ENCODE data around the gene DSEL. TPM values are rescaled to one million over a fixed set of nuclear protein-coding genes. Genes with fewer than 3 reads are reported as not detected.

DSEL gene
- polyA plus RNA-seq, 3 donors, result 19.7 to 24.2 (median 23.2) TPM

- no peak for DNase-seq (ENCODE audit: low read depth in 3 of 3, low spot score in 2 of 3)
These were observed 11.8 kb downstream of the DSEL start for GRCh38 chr18:67504739-67505138.

GRCh38 chr18:67500522-67501205 is 15.9 kb downstream of the DSEL start:
- no peak for DNase-seq (ENCODE audit: low read depth in 3 of 3, low spot score in 2 of 3)

- no peak for DNase-seq (ENCODE audit: low read depth in 3 of 3, low spot score in 2 of 3)
These were observed 20.1 kb downstream of the DSEL start for GRCh38 chr18:67496469-67496868.

- DNase-seq (ENCODE audit: low read depth in 3 of 3, low spot score in 2 of 3), result no peak
These were observed 30.0 kb downstream of the DSEL start for GRCh38 chr18:67486534-67486933.

DNA sequence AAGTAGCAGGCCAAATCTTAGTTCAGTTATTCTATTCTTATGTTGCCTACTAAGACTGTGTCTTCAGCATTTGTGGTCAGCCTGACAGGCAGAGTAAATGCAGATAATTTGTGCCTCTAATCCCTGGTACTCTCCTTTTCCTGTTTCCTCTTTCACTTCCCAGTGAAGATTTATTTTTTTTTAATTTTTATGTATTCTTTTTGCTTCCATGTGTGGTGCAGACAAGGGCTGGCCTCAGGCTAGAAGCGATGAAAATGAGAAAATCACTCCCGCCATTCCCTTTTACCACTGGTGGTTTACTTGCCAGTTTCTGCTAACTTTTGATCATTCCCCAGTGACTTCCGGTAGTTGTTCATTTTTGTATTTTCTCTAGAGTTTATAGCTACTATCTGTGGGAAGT is 30.9 kb downstream of the DSEL start:
- no peak for DNase-seq (ENCODE audit: low read depth in 3 of 3, low spot score in 2 of 3)

DNA sequence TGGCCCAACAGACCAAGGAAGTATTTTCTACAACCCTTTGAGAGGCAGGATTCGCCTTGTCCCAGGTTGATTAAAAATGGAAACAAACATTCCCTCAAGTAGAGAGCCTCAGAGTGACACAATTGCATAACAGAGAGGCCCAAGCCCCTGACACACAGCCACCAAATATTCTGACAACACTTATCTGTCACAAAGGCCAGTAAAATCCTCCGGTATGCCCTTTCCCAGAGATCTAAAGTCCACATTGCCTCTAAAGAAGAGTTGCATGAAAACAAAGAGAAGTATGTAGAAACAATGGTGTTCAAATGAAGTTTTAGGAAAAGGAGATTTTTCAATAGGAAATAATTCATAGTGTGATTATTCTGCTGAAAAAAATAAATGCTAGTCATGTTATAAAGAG is 32.1 kb downstream of the DSEL start:
- DNase-seq (ENCODE audit: low read depth in 3 of 3, low spot score in 2 of 3), result no peak

DNA sequence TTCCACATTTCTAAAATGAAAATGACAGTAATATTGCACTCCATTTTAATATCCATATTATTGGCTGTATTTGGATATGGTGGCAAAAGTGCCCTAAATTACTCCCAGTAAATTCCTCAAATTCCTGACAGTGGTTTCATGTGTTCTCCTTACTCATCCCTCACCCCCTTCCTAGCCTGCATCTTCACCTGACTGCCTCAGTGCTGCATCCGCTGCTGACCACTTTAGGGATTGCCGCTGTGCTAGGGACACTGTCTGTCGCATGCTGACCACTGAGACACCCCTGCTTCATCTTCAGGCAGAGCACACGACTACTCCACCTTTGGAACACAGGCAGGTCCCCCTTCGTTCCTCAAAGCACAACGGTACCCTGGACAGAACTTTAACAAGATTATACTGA is 32.6 kb downstream of the DSEL start:
- DNase-seq (ENCODE audit: low read depth in 3 of 3, low spot score in 2 of 3), result no peak

DNA sequence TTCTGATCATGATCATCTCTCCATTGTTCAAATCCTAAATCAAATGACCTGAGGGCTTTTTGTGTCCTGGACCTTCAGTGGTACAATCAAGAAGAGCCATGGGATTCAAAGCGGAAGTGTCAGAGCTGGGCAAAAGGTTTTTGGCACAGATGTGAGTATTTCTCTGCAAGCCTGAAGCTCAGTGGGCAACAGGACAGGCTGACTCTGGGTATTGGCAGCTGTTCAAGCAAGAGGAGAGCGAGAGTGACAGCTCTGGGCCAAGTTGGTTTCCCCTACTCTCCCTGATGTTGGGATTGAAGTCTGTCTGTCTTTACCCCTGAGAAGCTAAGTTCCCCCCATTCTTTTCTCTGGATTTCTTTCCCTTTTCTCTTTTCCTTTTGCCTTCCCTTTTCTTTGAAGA is 33.3 kb downstream of the DSEL start:
- DNase-seq (ENCODE audit: low read depth in 3 of 3, low spot score in 2 of 3), result no peak

DNA sequence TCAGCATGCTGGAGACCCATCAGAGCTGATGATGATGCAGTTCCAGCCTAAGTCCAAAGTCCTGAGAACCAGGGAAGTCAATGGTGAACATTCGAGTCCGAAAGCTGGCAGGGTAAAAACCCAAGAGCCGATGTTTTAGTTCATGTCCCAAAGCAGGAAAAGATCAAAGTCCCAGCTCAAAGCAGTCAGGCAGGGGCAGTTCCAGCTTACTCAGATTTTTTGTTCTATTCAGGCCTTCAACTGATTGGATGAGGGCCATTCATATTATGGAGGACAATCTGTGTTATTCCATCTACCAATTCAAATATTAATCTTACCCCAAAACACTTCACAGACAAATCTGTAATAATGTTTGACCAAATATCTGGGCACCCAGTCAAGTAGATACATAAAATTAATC is 38.3 kb downstream of the DSEL start:
- no peak for DNase-seq (ENCODE audit: low read depth in 3 of 3, low spot score in 2 of 3)

GRCh38 chr18:67477522-67477921 is 39.0 kb downstream of the DSEL start:
- no peak for DNase-seq (ENCODE audit: low read depth in 3 of 3, low spot score in 2 of 3)

DNA sequence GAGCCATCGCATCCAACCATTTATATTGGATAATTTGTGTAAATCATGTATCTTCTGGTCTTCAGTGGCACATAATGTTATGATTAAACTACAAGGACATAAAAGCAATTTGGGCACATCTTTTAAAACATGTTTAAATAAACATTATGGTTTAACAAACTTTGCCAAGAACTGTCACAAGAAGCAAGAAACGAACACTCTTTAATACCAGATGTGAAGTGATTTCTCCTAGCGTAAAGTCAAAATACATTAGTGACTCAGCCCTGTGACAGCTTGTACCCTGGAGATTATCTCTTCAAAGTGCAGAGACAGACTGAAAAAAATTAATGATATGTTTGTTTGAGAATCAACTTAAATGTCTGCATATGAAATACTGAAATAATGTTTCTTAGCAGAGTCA is 39.9 kb downstream of the DSEL start:
- DNase-seq (ENCODE audit: low read depth in 3 of 3, low spot score in 2 of 3), result no peak

DNA sequence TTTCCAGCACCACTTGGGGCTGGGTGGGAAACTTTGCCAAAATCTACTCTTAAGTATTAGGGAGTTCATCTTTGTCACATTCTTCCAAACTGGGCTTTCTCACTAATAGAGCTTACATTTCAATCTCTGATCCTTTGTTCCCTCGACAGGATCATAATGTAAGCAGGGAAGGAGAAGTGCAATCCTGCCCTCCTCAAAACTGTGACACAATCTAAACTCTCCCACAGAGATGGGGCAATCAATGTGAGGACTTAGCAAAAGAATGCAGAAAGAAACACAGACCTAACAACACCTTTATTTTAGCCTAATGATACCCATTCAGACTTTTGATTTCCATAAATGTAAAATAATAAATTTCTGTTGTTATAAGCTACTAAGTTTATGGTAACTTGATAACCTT is 40.8 kb downstream of the DSEL start:
- DNase-seq (ENCODE audit: low read depth in 3 of 3, low spot score in 2 of 3), result no peak

GRCh38 chr18:67468038-67468437 is 48.5 kb downstream of the DSEL start:
- DNase-seq (ENCODE audit: low read depth in 3 of 3, low spot score in 2 of 3), result no peak

DNA sequence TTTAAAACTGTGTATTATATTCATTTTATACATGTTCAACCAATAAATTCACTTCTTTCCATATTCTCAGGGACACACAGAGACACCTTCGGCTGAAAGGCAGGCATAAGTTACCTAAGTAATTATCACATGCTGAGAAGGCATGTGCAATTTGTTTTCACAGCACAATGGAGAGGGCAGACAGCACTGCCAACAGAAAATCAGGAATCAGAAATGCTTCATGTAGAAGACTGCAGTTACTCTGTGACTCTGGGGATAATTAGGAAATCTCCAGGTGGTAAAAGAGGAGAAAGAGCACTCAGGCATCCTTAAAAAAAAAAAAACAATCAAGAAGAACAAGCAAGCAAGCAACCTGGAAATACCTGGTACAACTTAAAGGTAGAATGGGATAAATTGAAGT is 49.3 kb downstream of the DSEL start:
- no peak for DNase-seq (ENCODE audit: low read depth in 3 of 3, low spot score in 2 of 3)

DNA sequence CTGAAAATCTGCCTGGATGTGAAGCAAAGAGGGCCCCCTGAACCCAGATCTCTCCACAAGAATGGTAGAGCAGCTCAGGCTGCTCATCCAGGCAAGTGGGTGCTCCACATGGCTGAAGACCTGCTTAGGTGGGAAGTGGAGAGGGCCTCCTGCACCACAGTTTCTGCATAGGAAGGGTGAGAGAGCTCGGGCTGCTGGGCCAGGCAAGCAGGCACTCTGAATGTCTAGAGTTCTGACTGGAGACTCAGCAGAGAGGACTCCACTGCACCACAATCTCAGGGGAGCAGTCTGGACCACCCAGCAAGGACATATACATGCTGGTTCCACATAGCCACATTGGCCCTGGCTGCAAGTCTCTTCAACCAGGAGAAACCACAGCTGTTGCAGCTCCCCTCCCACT is 52.0 kb downstream of the DSEL start:
- no peak for DNase-seq (ENCODE audit: low read depth in 3 of 3, low spot score in 2 of 3)

- no peak for DNase-seq (ENCODE audit: low read depth in 3 of 3, low spot score in 2 of 3)
These were observed 52.7 kb downstream of the DSEL start for GRCh38 chr18:67463829-67464228.

- no peak for DNase-seq (ENCODE audit: low read depth in 3 of 3, low spot score in 2 of 3)
These were observed 59.8 kb downstream of the DSEL start for GRCh38 chr18:67456711-67457110.
